ENCODE data around the gene GON7. TPM values are rescaled to one million over a fixed set of nuclear protein-coding genes. Genes with fewer than 3 reads are reported as not detected.
"Not testable (repeated sequence)": the region's sequence is repeated elsewhere in the genome, so short reads cannot be mapped to it uniquely, and the experiment has no call there.

Gene GON7
- polyA plus RNA-seq, 3 donors: 22.4 to 22.6 (median 22.5) TPM

DNA sequence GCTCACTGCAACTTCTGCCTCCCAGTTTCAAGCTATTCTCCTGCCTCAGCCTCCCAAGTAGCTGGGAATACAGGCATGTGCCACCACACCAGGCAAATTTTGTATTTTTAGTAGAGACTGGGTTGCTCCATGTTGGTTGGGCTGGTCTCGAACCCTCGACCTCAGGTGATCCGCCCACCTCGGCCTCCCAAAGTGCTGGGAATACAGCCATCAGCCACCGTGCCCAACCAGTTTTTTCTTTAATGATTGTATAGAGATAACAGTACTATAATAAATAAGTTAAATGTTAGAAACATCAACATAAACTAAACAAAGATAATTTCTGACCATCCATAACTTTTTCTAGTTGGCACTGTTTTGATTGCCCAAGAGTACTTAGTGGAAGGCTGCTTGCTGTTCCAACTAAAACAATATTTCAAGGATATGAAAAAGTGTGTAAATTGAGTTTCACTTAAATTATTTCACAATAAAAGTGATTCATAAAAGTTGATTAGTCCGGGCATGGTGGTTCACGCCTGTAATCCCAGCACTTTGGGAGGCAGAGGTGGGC lies 5.6 kb downstream of the GON7 start:
- no peak for DNase-seq (ENCODE audit: low read depth in 3 of 3, low spot score in 2 of 3)

DNA sequence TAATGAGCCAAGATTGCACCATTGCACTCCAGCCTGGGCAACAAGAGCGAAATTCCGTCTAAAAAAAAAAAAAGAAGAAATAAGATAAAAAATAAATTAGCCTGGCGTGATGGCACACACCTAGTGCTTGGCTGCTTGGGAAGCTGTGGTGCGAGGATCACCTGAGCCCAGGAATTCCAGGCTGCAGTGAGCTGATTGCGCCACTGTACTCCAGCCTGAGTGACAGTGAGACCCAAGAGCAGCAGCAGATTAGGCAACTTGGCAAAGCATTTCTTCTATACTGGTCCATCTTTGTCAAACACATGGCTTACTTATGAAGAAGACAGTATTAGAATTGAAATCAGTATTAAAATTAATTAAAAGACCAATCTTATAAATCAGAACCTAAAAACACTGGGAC lies 6.3 kb downstream of the GON7 start:
- DNase-seq (ENCODE audit: low read depth in 3 of 3, low spot score in 2 of 3): no peak

DNA sequence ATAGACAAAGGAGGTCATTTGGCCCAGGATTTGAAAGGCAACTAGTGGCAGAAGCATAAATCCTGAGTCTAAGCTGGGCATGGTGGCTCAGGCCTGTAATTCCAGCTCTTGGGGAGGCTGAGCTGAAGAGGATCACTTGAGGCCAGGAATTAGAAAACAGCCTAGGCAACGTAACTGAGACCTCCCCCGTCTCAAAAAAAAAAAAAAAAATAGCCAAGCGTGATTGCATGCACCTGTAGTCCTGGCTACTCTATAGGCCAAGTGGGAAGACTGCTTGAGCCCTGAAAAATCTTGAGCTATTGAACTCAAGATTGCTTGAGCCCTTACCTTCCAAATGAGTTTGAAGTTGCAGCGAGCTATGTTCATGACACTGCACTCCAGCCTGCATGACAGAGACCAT lies 7.8 kb downstream of the GON7 start:
- no peak for DNase-seq (ENCODE audit: low read depth in 3 of 3, low spot score in 2 of 3)

DNA sequence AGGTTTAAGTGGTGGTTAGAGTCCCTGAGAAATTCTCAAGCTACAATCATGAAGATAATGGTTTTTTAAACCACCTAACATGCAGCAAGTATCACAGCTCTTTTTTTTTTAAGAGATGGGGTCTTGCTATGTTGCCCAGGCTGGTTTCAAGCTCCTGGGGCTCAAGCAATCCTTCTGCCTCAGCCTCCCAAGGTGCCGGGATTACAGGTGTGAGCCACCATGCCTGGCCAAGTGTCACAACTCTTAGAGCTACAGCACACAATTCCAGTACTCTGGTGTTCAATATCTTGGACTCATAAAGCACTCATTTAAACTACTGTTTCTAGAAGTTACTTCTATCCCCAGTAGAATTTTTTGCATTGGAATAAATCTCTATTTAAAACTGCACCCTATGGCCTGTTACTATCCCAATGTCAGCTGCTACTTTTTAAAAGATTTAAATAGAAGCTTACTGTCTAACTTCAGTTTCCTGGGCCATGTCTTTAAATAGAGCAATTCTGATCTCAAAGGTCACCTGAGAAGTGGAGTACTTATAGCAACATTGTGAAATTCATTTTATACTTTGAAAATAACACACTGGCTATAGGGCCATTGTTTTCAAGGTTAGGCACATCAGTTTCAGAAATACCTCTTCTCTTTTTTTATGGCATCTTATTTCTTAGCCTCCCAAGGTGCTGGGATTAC lies 11.4 kb downstream of the GON7 start:
- no peak for DNase-seq (ENCODE audit: low read depth in 3 of 3, low spot score in 2 of 3)

DNA sequence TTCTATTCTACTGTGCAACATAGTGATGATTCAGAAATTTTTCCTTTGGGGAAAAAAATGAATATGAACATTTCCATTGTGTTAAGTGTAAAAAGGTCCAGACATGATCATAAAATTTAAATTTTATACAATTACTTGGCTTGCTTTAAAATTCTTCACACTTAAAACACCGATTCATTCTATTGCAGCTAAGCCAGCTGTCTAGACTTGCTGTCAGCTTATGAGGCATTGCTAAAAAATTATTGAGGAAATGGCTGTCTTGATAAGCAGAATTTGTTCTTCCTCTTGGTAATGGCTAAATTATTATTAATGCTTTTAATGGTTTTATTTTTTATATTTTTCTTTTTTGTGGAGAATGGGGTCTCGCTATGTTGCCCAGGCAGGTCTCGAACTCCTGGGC lies 19.9 kb downstream of the GON7 start:
- DNase-seq (ENCODE audit: low read depth in 3 of 3, low spot score in 2 of 3): no peak

DNA sequence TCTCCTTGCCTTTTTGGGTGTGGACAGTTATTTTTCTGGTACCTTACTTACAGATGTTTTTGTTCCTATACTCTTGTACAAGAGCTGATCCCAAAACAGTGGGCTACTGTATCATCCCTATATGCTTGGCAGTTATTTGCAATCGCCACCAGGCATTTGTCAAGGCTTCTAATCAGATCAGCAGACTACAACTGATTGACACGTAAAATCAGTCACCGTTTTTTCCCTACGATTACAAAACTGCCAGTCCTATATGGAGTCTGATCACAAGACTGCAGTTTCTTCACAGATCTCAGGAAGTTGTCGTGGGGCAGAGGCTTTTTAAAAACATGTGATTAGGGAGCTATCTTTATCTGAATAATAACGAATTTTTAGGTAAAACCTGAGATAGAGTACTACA lies 20.4 kb downstream of the GON7 start:
- DNase-seq (ENCODE audit: low read depth in 3 of 3, low spot score in 2 of 3): no peak

DNA sequence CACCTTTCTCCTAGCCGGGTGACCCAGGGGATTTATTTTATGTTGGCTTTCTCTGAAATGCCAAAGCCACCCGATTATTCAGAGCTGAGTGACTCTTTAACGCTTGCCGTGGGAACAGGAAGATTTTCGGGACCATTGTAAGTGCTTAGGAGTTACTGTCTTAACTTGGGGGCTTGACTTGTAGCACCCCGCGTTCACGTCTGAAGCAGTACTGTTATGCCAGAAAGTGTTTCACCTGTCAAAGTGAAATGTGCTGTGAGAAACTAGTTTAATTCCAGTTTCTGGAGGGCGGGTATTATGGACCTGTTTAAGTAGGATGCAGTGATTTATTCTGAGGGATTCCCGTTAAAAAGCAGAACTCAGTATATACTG lies 21.5 kb downstream of the GON7 start:
- DNase-seq (ENCODE audit: low read depth in 3 of 3, low spot score in 2 of 3): peak; percentile 5 to 29 (median 16)

DNA sequence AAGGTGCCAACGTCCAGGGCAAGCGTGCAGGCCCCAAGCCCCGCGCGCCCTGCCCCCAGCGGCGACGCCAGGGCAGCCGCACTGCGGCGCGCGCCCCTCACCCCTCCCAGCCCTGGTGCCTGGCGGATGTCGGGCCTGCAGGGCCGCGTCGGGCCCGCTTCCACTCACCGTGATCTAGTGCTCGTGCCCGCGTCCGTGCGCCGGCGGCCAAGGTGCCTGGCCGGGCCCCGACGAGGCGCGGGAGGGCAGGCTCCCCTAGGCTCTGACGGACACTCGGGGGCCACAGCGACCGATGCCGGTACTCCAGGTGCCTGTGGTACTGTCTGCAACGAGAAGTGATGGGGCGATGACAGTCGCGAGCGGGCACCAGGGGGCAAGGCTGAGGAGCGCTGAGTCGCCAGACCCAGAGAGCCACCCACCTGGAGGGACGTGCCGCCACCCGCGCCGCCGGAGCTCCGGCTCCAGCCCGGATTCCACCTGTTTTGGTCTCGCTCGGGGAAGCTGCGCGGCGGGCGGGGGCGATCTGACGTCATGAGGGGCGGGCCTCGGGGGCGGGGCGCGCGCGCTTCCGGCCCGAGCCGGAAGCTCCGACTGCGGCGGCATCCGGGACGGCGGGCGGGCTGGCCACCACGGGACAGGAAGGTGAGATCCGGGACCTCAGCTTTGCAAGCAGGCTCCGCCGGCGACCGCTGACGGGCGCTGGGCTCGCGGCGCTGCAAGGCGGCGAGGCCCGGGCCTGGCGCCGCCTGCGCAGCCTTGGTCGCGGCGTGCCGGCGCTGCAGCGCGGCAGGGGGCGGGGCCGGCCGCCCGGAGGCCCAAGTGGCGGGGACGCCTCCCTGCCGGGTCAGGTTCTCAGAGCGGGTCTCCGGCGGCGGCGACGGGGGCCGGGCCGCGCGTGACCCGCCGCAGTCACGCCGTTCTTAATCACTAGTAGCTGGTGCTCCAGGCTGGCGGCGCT lies 22.2 kb downstream of the GON7 start, which contains the start of the genes LYSET and MOAP1:
Gene LYSET (plus strand): TSS at position 927 of the 958 bp plus-strand sequence. CDS start 89 bp downstream, outside the sequence.
Gene MOAP1 (minus strand): TSS at position 507 of the 958 bp plus-strand sequence. CDS start 655 bp downstream, outside the sequence.
- peak; percentile 52 to 69 (median 64) for DNase-seq (ENCODE audit: low read depth in 3 of 3, low spot score in 2 of 3)

DNA sequence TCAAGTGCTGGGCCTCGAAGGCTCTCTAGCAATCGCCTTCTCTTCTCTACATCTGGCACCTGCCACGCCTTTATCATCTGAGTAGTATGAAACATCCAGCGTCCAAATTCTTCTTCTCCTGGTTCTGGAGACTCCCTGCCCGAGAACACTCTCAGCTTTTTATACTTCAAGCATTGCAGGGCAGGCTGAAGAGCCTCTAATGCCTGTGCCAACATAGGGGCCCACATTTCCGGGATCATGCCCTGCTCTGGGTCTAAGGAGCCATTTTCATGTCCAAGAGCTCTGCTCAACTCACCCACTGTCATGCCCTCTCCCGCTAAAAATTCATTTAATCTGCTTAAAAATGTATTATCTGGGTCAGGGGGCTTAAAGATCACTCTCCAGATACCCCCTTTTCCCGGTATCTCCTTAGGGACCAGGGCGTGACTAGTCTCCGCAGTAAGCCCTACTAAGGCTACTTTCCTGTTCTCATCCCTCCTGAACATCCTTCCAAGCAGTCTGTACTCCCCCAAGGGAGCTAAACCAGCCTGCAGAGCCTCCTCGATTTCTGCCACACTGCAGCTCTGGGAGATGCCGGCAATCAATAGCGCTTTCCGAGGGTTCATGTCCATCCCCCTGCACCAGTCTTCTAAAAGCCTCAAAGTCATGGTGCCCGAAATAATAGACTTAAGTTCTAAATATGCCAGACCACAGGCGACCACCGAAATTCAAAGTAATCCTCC lies 23.1 kb downstream of the GON7 start:
- DNase-seq (ENCODE audit: low read depth in 3 of 3, low spot score in 2 of 3): no peak

DNA sequence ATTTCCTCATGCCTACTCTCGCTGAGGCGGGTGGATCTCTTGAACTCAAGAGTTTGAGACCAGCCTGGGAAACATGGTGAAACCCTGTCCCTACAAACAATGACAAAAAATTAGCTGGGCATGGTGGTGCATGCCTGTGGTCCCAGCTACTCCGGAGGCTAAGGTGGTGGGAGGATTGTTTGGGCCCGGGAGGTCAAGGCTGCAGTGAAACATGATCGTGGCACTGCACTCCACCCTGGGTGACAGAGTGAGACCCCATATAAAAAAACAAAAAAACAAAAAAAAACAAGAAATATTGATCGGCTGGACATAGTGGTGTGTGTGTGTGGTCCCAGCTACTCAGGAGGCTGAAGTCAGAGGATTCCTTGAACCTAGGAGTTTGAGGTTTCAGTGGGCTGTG lies 31.4 kb downstream of the GON7 start:
- DNase-seq (ENCODE audit: low read depth in 3 of 3, low spot score in 2 of 3): no peak

DNA sequence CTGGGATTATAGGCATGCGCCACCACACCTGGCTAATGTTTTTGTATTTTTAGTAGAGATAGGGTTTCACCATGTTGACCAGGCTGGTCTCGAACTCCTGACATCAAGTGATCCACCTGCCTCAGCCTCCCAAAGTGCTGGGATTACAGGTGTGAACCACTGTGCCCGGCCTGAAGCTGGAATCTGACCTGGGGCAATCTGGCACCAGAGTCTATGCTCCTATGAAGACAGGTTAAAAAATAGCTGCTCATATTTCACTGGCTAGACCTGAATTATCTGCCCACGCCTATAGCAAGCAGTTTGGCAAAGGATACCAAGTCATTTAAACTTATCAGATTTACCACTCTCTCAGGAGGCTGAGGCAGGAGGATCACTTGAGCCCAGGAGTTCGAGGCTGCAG lies 32.1 kb downstream of the GON7 start:
- not testable (repeated sequence) for DNase-seq (ENCODE audit: low read depth in 3 of 3, low spot score in 2 of 3)

DNA sequence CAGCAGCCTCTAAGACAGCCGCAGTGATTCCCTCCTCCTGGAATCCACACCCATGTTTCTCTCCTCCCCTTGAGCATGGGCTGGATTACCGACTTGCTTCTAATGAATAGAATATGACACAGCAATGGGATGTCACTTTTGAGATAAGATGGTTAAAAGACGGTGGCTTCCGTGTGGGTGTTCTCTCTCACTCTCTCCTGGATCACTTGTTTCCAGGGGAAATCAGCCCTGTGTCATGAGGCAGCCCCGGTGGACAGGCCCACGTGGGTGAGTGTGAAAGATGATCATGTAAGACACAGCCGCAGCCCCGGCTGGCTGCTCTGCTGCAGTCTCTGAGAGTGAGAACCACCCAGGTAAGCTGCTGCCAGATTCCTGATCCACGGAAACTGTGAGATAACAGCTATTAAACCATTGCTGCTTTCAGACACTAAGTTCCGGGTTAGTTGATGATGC lies 32.9 kb downstream of the GON7 start:
- DNase-seq (ENCODE audit: low read depth in 3 of 3, low spot score in 2 of 3): no peak

DNA sequence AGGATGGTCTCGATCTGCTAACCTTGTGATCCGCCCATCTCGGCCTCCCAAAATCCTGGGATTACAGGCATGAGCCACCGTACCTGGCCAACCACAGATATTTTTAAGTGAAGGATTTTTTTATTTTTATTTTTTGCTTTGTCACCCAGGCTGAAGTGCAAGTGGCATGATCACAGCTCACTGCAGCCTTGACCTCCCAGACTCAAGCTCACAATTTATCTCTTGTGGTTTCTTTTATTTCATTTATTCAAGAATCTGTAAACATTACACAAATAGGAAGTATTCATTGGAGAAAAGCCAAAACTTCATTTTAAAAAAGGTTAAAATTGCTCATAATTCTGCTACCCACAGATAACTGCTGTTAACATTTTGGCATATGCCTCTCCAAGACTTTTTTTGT lies 35.5 kb downstream of the GON7 start:
- DNase-seq (ENCODE audit: low read depth in 3 of 3, low spot score in 2 of 3): no peak

DNA sequence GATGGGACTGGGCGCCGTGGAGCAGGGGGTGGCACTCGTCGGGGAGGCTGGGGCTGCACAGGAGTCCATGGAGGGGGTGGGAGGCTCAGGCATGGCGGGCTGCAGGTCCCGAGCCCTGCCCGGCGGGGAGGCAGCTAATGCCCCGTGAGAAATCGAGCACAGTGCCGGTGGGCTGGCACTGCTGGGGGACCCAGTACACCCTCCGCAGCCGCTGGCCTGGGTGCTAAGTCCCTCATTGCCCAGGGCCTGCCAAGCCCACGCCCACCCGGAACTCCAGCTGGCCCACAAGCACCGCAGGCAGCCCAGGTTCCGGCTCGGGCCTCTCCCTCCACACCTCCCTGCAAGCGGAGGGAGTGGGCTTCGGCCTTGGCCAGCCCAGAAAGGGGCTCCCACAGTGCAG lies 36.7 kb downstream of the GON7 start:
- not testable (repeated sequence) for DNase-seq (ENCODE audit: low read depth in 3 of 3, low spot score in 2 of 3)

DNA sequence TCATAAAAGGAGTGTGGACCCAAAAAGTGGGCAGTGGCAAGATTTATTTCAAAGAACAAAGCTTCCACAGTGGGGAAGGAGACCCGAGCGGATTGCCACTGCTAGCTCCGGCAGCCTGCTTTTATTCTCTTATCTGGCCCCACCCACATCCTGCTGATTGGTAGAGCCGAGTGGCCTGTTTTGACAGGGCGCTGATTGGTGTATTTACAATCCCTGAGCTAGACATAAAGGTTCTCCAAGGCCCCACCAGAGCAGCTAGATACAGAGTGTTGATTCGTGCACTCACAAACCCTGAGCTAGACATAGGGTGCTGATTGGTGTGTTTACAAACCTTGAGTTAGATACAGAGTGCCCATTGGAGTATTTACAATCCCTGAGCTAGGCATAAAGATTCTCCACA lies 37.2 kb downstream of the GON7 start:
- not testable (repeated sequence) for DNase-seq (ENCODE audit: low read depth in 3 of 3, low spot score in 2 of 3)

DNA sequence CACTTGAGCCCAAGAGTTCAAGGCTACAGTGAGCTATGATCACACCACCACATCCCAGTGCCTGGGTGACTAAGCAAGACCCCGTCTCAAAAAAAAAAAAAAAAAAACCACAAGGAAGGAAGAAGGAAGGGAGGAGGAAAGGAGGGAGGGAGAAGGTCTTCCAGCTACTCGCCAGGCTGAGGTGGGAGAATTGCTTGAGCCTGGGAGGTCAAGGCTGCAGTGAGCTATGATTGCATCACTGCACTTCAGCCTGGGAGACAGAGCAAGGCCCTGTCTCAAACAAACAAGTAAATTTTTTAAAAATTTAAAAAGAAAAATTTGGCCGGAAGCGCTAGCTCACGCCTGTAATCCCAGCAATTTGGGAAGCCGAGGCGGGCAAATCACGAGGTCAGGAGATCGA lies 38.3 kb downstream of the GON7 start:
- not testable (repeated sequence) for DNase-seq (ENCODE audit: low read depth in 3 of 3, low spot score in 2 of 3)

DNA sequence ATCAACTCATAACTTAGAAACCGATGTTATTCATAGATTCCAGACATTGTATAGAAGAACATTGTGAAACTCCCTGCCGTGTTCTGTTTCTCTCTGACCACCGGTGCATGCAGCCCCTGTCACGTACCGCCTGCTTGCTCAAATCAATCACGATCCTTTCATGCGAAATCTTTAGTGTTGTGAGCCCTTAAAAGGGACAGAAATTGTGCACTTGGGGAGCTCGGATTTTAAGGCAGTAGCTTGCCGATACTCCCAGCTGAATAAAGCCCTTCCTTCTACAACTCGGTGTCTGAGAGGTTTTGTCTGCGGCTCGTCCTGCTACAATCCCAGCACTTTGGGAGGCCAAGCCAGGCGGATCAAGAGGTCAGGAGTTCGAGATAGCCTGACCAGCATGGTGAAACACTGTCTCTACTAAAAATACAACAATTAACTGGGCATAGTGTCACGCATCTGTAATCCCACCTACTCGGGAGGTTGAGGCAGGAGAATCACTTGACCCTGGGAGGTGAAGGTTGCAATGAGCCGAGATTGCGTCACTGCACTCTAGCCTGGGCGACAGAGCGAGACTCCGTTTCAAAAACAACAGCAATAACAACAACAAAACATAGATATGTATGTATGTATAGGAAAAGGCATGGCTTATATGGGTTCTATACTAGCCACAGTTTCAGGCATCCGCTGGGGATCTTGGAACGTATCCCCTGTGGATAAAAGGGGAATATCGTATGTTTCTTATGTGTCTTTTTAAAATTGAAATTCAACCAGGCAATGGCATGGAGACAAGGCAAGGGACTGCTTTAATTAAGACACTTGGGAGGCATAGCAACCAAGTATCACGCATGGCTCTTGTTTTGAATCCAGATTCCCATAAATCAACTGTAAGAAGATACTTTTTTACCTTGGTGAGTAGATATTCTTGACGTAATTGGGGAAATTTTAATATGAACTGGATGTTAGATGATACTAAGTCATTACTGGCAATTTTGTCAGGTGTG lies 41.3 kb downstream of the GON7 start:
- DNase-seq (ENCODE audit: low read depth in 3 of 3, low spot score in 2 of 3): not testable (repeated sequence)

DNA sequence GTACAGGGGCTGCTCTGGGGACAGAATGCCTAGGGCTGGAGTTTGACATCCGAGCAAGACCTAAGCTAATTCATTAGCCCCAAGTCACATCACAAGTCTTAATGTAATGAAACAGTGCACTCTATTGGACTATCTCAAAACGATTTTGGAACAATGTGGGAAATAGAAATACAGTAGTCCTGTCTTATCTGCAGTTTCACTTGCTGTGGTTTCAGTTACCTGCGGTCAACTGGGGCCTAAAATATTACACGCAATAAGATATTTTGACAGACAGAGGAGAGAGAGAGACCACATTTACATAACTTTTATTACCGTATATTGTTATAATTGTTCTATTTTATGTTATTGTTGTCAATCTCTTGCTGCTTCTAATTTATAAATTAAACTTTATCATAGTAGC lies 43.3 kb downstream of the GON7 start:
- no peak for DNase-seq (ENCODE audit: low read depth in 3 of 3, low spot score in 2 of 3)

DNA sequence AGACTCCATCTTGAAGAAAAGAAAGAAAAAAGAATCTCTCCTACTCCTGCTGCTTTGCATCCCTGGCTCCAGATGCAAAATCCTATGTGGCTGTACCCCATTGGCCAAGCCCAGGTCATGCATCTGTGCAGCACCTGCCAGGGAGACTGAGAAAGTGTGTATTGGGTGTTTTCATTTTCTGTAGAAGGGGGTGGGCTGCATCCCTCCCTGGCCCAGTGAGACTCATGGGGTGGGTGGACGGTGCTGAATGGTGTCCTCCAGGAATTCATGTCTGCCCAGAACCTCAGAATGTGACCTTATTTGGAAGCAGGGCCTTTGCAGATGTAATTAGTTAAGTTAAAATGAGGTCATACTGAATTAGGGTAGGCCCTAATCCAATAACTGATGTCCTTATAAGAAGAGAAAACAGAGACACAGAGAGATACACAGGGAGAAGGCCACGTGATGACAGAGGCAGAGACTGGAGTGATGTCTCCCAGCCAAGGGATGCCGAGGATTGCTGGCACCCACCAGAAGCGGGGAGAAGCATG lies 45.4 kb downstream of the GON7 start:
- no peak for DNase-seq (ENCODE audit: low read depth in 3 of 3, low spot score in 2 of 3)

All from right renal cortex interstitium (tissue), 3 donors.